HG02870 (cell line): ENCODE data around the gene PXN.
A peak's percentile ranks its signal among the peaks of the same experiment; 100 is the strongest.
"Not testable (repeated sequence)": the region's sequence is repeated elsewhere in the genome, so short reads cannot be mapped to it uniquely, and the experiment has no call there.

Source experiments
- ATAC-seq: cut with Tn5 transposase; IDR thresholded peaks from one replicate; pipeline ENCODE4 v1.9.1; 2021; ENCODE audit warnings: mild to moderate bottlenecking, moderate library complexity; ENCODE audit not compliant: unreplicated experiment

The PXN gene

GRCh38 chr12:120211904-120212283, 53.6 kb downstream of the PXN start:
- ATAC-seq: no peak

DNA sequence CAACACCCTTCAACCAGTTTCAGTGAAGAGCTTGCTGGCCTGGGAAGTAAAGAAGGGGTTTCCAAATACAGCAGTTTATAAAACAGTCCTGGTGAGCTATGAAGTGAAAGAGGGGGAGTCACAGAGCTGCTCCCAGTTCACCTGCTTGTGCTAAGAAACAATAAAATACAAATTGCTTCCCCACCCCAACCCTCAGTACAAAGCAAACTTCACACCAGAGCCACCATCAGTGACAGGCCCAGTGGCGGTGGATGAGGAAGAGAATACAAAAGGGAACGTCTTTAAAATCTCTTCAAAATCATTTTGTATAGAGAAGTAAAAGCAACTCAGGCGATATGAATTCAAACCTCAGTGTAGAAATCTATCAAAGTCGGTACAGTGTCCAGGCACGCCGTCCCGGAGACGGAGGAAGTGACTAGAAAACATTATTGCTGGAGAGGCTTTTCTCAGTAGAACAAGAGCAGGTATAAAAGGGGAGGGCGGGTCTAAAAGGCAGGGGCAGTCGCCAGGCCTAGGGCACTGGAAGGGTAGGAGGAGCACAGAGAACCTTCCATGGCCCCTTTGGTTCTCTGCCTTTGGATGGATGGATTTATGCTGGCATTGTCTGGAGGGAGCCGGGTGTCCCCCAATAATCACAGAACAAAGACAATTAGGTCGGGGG, 54.2 kb downstream of the PXN start:
- no peak for ATAC-seq

GRCh38 chr12:120209851-120210250, 55.7 kb downstream of the PXN start:
- ATAC-seq: no peak

GRCh38 chr12:120207227-120207626, 58.3 kb downstream of the PXN start:
- no peak for ATAC-seq

DNA sequence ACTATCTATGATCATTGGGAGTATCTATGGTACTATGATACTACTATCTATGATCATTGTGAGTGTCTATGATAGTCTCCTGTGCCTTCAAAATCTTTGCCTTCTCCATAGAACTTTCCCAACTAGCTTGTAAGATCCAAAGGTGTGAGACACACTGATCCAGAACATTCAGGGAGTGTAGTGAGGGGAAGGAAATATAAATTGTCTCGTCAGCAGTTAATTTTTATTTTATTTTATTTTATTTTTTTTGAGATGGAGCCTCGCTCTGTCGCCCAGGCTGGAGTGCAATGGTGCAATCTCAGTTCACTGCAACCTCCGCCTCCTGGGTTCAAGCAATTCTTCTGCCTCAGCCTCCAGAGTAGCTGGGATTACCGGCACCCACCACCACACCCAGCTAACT, 58.7 kb downstream of the PXN start:
- not testable (repeated sequence) for ATAC-seq

- no peak for ATAC-seq
These were observed 59.3 kb downstream of the PXN start for GRCh38 chr12:120206228-120206627.

DNA sequence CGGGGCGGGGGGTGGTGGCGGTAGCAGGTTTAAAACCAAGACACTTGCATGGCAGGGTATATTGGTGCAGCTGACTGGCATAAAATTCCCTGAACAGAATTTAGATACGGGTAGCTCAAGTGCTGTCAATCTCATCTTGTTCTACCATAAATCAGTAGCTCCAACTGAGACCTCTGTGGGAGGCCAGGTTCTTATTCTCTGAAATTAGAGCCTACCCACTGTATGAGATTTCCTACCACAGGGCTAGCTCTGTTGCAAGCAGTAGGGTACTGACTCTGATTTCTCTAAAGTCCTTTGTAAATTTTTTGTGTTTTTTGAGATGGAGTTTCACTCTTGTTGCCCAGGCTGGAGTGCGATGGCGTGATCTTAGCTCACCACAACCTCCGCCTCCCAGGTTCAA, 61.4 kb downstream of the PXN start:
- no peak for ATAC-seq

- no peak for ATAC-seq
These were observed 65.1 kb downstream of the PXN start for GRCh38 chr12:120200364-120200800.

DNA sequence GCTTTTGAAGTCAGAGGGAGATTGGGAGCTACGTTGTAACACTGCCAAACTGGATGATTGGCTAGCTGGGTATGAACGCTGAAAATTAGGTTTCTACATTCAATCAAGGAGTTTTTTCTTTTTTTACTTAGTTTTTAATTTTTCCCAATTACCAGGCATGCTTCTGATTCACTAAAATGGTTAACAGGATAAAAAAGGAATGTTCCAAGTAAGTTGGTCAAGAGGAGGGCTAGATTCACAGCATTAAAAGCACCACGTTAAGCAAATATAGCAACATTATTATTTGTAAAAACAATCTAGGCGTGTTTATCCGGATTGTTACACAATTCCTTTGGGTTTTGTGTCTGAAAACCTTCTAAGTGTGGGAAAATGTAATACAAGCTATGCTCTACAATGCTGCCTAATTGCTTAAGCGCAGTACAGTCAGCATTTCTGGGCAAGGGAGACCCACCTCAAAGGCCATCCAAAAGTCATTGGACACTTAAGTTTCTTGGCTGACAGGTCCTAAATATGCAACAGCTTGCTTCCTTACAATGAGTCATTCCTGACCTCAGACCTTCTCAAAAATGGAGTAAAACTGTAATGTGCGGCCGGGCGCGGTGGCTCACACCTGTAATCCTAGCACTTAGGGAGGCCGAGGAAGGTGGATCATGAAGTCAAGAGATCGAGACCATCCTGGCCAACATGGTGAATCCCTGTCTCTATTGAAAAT, 65.8 kb downstream of the PXN start:
- no peak for ATAC-seq

DNA sequence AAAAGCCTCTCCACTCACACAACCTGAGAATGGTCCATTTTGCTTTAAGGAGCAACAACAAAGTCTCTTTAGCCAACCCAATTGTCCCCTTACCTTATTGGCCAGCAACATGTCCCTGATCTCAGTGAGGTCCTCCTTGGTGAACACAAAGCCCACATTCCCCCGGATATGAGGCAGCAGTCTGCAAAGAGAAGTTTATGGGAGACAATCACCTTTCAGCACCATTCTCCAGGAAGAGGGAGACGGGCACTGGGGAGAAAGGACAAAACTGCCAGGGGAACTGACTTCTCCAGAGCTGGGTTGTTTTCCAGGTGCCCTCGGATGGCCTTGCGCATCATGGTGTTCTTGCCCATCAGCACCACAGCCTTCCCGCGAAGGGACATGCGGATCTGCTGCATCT, 66.5 kb downstream of the PXN start:
- ATAC-seq: no peak

- no peak for ATAC-seq
These were observed 68.0 kb downstream of the PXN start for GRCh38 chr12:120197542-120197887.

DNA sequence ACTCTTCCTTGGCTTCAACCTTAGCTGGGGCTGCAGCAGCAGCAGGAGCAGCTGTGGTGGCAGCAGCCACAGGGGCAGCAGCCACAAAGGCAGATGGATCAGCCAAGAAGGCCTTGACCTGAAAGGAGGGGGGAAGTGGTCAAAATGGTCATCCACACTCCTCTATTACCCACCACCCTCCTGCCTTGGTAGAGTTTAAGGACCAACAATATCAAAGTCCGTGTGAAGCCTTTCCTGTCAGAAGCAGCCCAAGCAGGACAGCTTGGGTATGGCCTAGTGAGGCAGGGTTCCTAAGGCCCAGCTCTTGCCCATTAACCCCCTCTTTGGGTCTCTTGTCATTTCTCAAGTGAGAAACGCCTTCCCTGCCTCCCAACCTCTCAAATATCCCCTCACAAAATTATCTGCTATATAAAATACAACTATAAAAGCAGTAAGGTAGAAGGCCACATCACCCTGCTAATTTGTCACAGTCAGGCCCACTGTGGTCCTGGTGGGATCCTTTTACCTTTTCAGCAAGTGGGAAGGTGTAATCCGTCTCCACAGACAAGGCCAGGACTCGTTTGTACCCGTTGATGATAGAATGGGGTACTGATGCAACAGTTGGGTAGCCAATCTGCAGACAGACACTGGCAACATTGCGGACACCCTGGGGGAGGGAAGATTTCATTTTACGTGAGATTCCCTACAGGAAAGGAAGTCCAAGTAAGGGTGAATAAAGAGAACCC, 68.6 kb downstream of the PXN start:
- ATAC-seq: not testable (repeated sequence)

DNA sequence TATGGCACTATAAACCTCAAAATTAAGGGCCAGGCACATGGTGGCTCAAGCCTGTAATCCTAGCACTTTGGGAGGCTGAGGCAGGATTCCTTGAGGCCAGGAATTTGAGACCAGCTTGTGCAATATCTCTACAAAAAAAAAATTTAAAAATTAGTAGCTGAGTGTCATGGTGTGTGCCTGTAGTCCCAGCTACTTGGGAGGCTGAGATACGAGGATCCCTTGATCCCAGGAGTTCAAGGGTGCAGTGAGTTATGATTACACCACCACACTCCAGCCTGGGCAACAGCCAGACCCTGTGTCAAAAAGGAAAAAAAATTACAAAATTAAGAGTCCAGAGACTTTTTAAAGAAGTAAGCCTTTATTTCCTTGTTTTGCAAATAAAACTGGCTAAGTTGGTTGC, 69.2 kb downstream of the PXN start:
- no peak for ATAC-seq

DNA sequence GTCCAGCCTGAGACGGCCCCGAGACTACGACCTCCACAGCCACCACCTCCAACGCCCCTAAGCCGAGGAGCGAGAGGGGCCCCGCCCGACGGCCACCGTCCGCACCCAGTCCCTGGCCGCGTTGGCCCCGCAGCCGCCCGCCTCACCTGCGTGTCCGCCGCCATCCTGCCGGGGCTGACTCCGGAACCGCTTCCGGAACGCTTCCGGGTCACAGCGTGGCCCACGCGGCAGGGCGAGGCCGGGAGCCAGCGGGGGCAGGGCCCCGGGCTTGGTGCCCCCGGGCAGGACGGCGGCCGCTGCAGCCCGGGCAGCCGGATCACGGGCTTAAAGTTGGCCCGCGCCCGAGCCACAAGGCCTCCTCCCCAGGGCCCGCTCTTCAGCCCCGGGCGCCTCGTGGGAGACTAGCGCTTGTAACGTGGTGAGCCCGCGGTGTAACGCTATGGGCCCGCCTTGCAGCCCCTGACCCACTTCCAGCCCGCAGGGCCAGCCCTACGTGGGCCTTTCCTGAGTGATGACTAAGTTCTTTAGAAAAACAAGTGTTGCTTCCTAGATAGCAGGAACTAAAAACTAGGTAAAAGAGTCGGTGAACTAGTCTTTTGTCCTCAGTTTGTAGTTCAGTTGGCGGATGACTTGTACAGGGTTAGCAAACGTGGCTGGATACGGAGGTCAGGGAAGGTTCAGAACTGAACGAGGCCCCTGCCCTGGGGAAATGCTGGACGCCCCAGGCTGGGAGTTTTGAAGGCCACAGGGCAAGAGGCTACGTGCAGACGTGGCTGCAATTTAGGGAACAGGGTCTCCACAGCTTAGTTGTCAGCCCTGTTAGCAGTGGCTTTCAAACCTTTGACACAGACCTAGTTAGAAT, 70.8 kb downstream of the PXN start, which contains the start of gene GCN1:
Gene GCN1 (minus strand): TSS at position 182 of the 862 bp plus-strand sequence. CDS start 18 bp downstream, at position 164.
- ATAC-seq: peak; percentile 64

- ATAC-seq: peak; percentile 16
These were observed 71.3 kb downstream of the PXN start for GRCh38 chr12:120194226-120194533.

DNA sequence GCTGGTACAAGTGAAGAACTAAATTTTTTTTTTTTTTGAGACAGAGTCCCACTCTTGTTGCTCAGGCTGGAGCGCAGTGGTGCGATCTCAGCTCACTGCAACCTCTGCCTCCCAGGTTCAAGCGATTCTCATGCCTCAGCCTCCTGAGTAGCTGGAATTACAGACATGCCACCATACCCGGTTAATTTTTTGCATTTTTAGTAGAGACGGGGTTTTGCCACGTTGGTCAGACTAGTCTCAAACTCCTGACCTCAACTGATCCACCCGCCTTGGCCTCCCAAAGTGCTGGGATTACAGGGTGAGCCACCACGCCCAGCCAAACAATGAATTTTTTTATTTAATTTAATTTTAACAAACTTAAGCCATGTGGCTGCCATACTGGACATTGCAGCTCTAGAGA, 72.2 kb downstream of the PXN start:
- not testable (repeated sequence) for ATAC-seq

GRCh38 chr12:120190985-120191480, 74.5 kb downstream of the PXN start:
- ATAC-seq: no peak

DNA sequence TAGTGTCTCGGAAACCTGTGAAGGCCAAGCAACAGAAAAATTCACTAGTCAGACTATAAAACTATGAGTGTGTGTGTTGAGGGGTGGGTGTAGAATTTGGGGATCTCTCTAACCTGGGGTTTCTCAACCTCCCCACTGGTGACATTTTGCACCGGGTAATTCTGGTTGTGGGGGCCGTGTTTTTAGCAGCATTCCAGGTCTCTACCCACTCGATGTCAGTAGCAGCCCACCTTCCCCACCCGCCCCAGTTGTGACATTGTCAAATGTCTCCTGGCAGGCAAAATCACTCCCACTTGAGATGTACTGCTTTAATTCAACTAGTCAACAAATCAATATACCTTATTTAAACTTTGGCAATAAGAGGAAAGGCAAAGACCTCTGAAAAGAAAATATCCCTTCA, 75.1 kb downstream of the PXN start:
- ATAC-seq: no peak

DNA sequence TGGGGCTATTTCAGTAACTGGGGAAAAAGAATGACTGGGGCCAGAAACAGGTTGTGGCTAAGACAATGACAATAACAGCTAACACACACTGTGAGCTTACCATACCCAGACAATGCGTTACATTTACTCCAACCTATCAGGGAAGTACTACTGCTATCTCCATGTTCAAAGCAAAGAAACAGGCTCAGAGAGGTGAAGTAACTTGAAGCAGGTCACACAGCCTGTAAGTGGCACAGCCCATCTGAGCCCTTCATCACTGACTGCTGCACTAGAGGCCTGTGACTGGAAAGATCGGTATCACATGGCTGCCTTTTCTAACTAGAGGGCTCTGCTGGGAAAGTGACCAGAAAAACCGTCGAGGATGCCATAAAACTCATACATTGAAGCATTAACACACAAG, 78.9 kb downstream of the PXN start:
- no peak for ATAC-seq

DNA sequence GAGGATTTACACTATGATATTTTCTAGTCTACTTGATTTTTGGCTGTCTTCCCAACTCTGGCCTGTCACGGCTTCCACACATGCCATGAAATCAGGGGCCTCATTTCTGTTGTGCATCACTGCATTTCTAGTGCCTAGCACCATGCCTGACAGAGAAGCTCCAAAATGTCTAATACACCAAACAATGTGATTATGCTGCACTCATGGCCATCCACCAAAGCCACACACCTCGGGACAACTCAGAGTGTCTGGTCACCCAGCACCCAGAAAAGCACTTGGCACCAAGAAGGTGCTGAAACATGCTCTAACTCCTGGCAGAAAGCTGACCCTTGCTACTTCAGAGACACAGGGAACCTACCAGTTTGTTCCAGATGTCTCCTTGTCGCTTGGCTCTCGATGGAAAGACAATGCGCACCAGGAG, 82.3 kb downstream of the PXN start:
- ATAC-seq: no peak
